NCI-H774 (cell line): ENCODE results near the gene CLDN15.
"Not testable (repeated sequence)": the region's sequence is repeated elsewhere in the genome, so short reads cannot be mapped to it uniquely, and the experiment has no call there.

Experiments
- DNase-seq: peaks from one replicate; lab custom pipeline; 2025; lab: John Stamatoyannopoulos, UW

Gene CLDN15

DNA sequence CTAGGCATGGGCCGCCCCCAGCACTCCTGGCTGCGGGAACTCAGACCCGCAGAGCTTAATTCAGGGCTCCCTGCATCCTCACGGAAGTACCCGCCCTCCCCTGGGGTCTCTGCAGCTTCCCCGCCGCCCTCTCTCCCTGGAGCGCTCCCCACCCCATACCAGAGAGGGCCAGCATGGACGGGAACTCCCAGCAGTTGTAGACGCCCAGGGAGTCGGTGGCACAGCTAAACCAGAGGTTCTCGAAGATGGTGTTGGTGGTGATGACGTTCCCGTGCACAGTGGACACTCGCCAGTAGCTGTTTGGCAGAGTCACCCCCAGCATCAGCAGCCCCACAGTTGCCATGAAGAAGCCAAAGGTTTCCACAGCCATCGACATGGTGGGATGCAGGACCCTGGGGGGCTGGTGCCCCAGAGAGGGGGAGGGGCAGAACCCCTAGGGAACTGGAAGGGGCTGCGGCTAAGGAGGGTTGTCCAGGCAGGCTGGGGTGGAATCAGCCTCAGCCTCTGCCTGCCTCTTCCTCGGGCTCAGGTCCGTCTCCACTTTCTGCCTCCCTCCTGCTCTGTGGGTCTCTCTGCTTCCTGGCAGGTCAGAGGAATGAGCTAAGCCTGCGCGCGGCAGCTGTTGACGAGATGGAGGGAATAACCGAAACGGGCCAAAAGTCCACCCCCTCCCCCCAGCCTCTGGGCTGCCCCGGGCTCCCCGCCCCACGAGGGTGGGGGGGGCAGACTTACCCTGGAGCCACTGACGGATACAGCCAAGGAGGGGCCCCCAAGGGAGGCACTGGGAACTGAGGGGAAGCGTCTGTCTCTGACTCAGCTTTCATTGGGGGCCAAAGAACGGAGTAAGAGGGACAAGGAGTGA is at the start of gene CLDN15:
Gene CLDN15, minus strand, starts transcription at position 597 of the 862 bp plus-strand sequence. Its CDS starts 221 bp downstream, at position 376.
- DNase-seq = no peak

DNA sequence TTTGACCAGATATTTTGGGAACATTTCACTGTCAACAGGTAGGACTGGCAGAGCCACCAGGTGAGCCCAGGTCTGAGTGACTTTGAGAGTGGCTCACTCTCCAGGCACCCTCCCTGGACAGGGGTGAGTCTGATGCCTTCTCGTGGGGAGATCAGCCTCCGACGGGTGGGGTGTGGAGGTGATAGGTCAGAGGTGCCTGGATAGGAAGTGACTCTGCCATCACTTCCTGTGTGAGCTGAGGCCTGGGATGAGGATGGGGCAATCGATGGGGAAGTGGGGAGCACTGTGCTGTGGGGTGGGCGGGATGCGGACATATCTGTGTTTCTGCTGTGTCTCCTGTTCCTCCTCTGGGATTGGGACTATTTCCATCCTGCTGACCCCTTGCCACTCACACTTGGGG is 49.4 kb upstream of the CLDN15 start:
- DNase-seq = no peak

DNA sequence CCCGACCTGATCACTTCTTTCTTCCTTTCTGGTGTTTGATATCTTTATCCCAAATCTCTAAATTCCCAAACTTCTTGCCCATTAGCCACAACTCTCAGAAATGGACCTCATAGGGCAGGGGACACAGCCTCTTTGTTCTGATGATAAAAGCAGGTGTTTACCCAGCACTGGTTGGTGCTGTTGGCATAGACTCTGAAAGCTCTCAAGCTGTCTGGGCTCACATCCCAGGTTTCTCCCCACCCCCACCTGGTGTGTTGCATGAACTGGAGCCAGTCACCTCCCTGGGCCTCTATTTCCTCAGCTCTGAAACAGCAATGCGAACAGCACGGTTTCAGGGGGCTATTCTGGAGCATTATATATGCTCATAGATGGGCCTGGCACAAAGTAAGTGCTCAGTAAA is 48.3 kb upstream of the CLDN15 start:
- not testable (repeated sequence) for DNase-seq

DNA sequence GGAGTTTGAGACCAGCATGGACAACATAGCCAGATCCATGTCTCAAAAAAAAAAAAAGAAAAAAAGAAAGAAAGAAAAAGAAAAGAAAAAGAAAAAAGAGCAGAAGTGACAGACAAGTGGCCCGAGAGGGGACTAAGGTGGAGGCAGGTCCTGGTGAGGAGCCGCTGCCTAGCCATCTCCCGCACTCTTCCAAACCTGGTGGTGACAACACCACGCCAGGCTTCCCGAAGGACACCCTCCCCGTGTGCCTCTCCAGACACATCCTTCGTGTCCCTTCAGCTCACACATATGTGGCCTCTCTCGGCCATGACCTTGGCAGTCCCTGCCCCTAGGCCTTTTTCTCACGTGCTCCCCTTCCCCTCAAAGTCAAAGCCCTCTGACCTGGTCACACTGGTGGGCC is 47.6 kb upstream of the CLDN15 start:
- DNase-seq = no peak

DNA sequence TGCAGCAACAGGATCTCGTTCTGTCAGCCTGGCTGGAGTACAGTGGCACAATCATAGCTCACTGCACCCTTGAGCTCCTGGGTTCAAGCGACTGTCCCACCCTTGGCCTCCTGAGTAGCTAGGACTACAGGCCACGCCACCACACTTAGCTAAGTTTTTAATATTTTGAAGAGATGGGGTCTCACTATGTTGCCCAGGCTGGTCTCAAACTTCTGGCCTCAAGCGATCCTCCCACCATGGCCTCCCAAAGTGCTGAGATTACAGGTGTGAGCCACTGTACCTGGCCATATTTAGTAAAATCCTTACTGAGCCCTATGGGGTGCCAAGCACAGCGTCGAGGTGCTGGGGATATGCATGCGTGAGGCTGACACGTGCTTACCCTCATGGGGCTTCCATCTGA is 43.3 kb upstream of the CLDN15 start:
- DNase-seq = not testable (repeated sequence)

- DNase-seq = no peak
Measured at GRCh38 chr7:101278461-101279292, 41.1 kb upstream of the CLDN15 start.

GRCh38 chr7:101277155-101277554 is 39.6 kb upstream of the CLDN15 start:
- no peak for DNase-seq

GRCh38 chr7:101273206-101273605 is 35.6 kb upstream of the CLDN15 start:
- no peak for DNase-seq

- DNase-seq = no peak
Measured at GRCh38 chr7:101271021-101271420, 33.4 kb upstream of the CLDN15 start.

GRCh38 chr7:101269664-101270063 is 32.1 kb upstream of the CLDN15 start:
- no peak for DNase-seq

DNA sequence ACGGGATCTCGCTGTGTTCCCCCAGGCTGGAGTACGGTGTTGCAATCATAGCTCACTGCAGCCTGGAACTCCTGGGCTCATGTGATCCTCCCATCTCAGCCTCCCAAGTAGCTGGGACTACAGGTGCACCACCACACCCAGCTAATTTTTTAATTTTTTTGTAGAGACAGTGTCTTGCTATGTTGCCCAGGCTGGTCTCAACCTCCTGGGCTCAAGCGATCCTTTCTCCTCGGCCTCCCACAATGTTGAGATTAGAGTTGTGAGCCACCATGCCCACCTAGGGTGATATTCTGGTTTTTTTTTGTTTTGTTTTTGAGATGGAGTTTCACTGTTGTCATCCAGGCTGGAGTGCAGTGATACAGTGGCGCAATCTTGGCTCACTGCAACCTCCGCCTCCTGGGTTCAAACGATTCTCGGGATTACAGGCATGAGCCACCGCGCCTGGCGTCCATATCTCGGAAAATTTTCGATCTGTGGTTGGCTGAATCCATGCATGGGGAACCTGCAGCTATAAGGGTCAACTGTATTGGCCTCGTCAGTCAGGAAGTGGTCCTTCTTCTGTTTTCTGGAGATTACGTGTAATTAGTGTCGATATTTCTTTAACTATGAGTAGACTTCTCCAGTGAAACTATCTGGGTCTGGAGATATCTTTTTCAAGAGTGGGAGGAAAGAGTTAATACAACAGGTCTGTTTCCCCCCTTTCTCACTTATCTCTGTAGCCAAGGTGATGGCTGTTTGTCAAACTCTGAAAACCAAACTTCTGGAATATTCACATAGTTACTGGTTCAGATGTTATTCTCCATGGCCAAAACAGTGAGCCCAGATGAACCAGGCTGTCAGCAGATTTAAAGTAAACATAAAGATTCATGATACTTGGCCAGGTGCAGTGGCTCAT is 28.3 kb upstream of the CLDN15 start:
- no peak for DNase-seq

DNA sequence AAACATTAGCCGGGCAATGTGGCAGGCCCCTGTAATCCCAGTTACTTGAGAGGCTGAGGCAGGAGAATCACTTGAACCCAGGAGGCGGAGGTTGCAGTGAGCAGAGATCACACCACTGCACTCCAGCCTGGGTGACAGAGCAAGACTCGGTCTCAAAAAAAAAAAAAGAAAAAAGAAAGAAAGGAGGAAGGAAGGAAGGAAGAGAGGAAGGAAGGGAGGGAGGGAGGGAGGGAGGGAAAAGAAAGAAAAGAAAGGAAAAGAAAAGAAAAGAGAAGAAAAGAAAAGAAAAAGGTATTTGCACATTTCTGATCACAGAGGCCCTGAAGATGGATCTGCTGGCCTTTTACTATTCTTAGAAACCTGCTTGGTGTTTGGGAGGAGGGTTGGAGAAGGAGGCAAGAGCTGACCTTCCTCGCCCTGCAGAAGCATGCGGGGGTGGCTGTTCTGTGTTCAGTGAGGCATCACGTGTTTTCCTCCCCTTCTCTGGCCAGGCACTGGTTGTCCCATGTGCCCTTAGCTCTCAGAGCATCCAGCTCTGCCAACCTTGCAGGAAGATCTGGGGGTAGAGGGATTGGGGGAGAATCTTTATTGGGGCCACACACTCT is 26.6 kb upstream of the CLDN15 start:
- not testable (repeated sequence) for DNase-seq

- DNase-seq = no peak
Measured at GRCh38 chr7:101258243-101258731, 20.7 kb upstream of the CLDN15 start.

- DNase-seq = no peak
Measured at GRCh38 chr7:101255796-101256195, 18.2 kb upstream of the CLDN15 start.

DNA sequence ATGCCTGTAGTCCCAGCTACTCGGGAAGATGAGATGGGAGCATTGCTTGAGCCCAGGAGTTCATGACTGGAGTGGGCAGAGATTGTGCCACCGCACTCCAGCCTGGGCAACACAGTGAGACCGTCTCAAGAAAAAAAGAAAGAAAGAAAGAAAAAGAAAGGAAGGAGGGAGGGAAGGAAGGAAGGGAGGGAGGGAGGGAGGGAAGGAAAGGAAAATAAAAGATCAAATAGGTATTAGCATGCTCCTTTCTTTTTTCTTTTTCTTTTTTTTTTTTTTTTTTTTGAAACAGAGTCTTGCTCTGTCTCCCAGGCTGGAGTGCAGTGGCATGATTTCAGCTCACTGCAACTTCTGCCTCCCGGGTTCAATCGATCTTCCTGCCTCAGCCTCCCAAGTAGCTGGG is 15.6 kb upstream of the CLDN15 start:
- DNase-seq = not testable (repeated sequence)

DNA sequence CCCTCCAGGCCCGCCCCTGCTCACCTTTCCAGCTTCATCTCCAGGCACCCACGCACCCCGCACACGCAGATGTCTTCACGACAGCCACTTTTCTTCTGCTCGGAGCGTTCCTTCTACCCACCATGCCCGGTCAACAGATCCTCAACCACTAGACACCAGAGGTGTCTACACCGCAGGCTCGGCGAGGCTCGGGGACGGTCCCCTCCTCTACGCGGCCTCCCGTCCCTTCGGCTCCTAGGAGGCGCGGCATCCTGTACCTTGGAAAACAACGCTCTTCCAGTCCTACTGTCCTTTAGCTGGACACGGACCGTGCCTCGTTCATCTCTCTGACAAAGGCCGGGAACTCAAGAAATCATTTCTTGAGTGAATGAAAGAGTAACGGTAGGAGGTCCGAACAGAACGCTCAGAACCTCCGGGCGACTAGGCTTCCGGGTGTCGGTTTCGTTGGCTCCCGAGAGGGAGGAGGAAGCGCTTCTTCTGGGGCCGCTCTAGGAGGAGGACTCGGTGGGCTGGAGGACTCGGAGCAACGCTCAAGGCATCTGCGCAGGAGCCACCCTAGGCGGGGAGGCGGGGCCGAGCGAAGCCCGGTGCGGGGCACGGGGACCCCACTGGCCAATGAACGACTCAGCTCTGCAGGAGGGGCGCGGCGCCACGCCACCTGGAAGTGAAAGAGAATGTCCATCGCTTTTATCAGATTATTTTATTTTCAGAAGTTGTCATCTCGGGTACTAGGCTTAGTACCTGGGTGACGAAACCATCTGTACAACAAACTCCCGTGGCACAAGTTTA is 14.5 kb upstream of the CLDN15 start:
- DNase-seq = peak; percentile 97

- DNase-seq = no peak
Measured at GRCh38 chr7:101250324-101250723, 12.7 kb upstream of the CLDN15 start.

- no peak for DNase-seq
Measured at GRCh38 chr7:101248276-101248675, 10.7 kb upstream of the CLDN15 start.

DNA sequence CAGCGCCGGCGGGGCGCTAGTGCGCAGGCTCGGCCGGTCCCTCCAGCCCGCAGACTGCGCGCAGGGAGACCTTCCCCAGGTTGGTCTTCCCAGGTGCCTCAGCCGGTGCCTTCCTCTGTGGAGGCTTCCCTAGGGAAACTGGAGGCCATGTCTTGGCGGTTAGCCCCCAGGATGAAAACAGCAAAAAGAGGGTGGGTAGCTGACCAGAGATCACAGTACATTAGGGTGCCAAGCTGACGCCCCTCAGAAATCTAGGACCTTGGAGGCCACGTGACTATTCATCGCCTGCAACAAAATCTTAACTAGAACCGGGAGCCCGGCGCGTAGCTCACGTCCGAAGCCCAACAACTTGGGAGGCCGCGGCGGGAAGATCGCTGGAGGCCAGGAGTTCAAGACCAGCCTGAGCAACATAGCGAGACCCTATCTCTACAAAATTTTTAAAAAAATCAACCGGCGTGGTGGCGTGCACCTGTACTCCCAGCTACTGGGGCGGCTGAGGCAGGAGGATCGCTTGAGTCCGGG is 7.6 kb upstream of the CLDN15 start:
- no peak for DNase-seq
